GM19238 (cell line): ENCODE data around the gene LRRC4C.

ENCODE experiments used
- DNase-seq: peaks from one replicate; pipeline ENCODE4 v3.0.0; 2011; ENCODE audit warnings: low spot score; ENCODE audit not compliant: insufficient read length

The LRRC4C gene

GRCh38 chr11:40722179-40722795 is 737.2 kb downstream of the LRRC4C start:
- DNase-seq, result no peak

DNA sequence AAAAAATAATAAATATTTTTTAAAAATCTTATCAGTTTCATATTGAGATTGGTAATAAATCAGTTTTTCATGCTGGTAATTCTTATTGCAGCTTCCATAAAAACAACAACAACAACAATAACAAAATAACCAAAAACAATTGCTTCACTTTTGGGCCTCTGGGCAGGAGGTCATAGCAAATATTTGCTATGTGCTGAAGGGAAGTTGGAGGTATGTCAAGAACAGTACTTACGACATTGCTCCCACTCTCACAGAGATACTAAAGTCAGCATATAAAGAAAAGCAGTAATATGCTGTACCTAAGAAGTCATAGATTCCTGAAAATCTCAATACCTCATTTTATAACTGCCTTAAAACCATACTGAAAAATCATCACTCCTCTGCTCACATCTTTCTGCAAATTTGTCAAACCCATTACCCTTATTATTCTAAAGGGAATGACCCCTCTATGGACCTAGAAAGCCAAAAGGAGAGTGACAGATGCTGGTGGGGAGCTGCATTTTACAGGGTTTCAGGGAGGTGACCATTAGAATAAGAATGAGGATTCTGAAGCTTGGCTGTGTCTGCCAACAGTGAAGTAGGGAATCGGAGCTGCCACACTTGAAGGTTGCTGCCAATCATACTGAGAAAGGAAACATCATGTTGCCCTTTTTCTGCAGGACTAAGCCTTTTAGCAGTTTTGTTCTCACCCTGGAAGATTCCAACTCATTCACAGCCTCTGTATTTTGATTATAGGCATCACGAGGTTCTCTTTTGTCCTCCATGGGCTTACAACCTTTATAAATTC is 742.9 kb downstream of the LRRC4C start:
- no peak for DNase-seq

DNA sequence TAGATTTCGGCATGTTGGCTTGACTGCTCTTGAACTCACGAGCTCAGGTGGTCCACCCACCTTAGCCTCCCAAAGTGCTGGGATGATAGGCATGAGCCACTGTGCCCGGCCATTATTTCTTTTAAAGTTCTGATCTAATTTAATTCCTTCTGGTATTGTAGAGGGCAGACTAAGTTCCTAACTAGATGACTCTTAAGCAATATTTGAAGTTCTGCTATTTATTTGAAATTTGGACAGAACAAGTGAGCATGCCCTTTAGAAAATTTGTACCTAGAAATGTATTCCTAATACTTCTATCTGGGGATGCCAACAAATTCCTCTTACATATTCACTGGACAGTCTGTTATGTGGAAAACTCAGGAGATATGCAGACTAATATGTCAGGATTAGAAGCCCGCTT is 746.4 kb downstream of the LRRC4C start:
- DNase-seq, result no peak

- DNase-seq, result no peak
Measured at GRCh38 chr11:40701027-40701426, 758.4 kb downstream of the LRRC4C start.

DNA sequence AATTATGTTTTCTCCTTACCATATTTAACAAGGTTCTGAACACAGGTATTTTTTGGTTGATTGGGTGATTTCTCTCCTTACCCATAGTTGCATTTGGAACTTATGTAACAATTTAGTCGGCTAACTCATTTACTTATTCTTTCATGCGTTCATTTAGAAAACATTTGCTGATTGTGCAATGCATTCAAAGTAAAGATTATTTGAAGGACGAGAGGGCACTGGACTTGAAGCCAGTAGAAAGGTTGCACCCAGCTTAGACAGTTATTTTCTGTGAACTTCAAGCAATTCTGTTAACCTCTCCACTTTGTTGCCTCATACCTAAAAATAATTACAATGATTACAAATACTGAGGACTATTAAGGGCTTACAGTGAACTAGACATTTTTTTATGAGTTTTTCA is 769.6 kb downstream of the LRRC4C start:
- no peak for DNase-seq

GRCh38 chr11:40688369-40688768 is 771.1 kb downstream of the LRRC4C start:
- no peak for DNase-seq

DNA sequence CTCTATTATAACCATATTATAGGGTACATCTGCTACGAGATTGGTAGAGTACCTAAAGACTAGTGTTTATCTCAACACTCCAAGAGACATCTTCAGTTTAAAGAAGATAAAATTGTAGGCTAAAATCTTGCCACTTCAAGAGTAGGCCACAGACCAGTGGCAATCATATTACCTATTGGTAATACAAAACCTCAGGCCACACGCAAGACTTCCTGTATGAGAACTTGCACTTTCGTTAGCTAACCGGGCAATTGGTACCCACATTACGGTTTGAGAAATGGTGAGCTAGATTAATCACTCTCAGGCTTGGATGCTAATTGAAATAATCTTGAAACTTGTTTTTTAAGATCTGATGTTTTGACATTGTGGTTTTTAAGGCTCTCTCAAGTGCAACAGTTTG is 772.7 kb downstream of the LRRC4C start:
- DNase-seq, result no peak

- DNase-seq, result no peak
Measured at GRCh38 chr11:40683010-40683409, 776.4 kb downstream of the LRRC4C start.

DNA sequence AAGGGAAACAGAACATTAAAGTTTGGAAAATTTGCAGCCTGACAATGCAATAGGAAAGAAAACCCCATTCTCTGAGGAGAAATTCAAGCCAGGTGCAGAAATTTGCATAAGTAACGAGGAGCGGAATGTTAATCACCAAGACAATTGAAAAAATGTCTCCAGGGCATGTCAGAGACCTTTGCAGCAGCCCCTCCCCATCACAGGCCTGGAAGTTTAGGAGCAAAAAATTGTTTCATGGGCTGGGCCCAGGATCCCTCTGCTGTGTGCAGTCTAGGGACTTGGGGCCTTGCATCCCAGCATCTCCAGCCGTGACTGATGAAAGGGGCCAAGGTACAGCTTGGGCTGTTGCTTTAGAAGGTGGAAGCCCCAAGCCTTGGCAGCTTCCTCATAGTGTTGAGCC is 780.2 kb downstream of the LRRC4C start:
- no peak for DNase-seq

DNA sequence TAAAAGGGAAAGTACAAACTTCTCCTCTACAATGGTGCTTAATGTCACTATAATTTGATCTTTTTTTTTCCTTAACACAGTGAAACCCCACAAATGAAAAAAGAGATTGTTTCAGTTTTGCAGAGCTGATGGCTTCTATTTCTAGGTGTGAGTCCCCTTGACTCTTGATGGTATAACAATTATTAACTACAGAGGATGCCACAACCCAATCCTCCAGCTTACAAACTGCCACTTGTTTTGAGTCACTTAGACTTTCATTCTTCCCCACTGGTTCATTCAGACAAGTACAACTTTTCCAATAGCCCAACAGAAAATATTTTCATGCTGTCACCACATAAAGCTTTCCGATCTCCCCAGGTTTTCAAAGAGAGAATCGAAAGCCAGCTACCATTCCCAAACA is 812.2 kb downstream of the LRRC4C start:
- DNase-seq, result no peak

DNA sequence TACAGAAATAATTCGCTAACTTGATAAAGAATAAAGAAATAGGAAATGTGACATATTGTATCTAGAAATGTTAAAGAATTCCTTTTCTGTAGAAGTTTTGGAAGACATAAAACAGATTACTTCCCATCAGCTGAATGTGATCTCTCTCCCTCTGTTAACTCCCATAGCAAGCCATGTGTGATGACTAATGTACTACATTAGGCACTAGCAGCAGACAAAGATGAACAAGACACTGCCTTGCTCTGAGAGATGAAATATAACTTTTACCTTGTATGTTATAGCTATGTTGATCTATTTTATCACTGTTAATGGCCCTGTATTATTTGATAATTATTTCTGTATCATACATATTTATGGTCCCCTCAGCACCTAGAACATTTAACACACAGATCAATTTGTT is 817.2 kb downstream of the LRRC4C start:
- DNase-seq, result no peak

GRCh38 chr11:40619654-40620053 is 839.8 kb downstream of the LRRC4C start:
- DNase-seq, result no peak

GRCh38 chr11:40606800-40607199 is 852.7 kb downstream of the LRRC4C start:
- no peak for DNase-seq

- DNase-seq, result no peak
Measured at GRCh38 chr11:40602866-40603552, 856.4 kb downstream of the LRRC4C start.

DNA sequence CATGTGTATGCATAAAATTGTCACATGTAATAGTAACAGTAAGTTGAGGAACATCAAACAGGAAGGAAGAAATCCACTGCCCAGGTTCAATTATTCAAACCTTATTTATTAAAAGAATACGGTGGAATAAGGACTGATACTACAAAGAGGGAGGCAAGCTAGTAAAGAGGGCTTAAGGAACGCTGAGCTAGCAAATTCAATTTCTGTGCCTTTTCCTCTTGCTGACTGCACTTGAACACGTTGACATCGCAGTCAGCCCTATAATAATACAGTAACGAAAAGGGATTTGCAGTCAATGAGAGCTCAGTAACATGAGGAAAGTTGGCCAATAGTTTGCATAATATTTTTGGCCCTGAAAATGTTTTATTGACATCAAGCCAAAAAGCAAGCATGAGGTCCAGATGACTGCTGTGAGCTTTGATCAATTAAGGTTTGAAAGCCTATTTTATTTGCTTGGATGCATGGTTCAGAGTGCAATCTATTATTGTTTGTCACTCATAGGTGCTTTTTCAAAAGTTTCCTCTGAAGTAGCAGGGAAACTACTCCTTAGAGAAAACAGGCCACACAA is 861.8 kb downstream of the LRRC4C start:
- no peak for DNase-seq

GRCh38 chr11:40573254-40573891 is 886.1 kb downstream of the LRRC4C start:
- DNase-seq, result no peak

- no peak for DNase-seq
Measured at GRCh38 chr11:40569947-40570531, 889.4 kb downstream of the LRRC4C start.

DNA sequence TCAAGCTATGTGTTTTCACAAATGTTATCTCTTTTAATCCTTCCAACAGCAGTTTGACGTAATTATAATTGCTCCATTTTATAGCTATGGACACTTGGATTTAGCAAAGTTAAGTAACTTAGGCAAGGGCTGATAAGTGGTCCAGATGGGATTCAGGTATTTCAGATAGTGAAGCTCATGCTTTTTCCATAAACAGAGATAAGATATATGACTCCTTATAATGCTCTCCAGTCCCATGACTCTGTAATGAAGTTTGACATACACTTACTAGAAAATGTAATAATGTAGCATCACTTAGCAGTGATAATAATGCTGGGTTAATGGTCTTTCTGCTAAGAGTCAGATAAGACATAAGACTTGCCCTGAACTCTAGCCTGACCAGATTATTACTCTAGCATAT is 892.1 kb downstream of the LRRC4C start:
- DNase-seq, result no peak

DNA sequence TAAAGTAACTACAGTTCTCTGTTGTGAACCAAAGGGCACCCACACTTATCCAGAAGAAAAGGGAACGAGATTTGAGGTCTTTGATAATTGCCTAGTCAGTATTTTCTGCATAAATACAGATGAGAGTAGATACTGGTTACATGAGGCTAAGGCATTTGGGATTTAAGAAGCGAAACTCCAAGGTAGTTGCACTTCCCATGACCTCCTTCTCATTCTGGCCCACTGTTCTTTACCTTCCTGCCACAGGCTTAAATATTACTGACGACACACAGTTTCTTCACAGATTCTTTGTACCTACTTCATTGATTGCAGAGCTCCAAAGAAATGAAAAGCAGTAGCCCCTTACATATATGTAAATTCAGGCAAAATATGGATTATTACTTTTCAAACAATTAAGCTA is 915.3 kb downstream of the LRRC4C start:
- no peak for DNase-seq

DNA sequence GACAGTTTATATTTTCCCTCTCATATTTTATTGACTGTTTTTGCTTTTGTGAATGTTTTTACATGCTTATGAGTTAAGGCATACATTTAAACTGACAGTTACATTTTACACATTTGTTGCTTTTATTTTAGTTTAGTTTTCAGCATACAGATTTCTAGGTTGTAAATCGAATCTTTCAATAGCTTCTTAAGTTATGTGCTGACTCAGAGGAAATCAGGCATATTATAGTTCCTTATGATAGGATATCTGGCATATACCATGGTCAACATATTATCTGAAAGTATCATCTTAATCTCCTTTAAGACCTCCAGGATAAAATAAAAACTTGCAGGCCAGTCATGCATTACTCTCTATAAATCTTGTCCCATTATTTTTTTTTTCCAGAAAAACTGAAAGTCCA is 916.6 kb downstream of the LRRC4C start:
- DNase-seq, result no peak

GRCh38 chr11:40537734-40538133 is 921.7 kb downstream of the LRRC4C start:
- DNase-seq, result no peak
